ENCODE data around the gene HSD17B3. TPM values are rescaled to one million over a fixed set of nuclear protein-coding genes. Genes with fewer than 3 reads are reported as not detected.

Gene HSD17B3
- total and polyA plus RNA-seq, 2 donors (not counting 3 experiments of a cell fraction or from before 2014, with no cell fraction given) = 0.46 TPM; not detected in 1

- TF ChIP-seq POLR2A (IDR thresholded peaks at IDR 0.05; ENCODE audit: low read depth, low read length) = no peak
- TF ChIP-seq FOS (IDR thresholded peaks at IDR 0.05; ENCODE audit: borderline replicate concordance, insufficient read depth, low read length) = no peak
- no peak for TF ChIP-seq MYC (IDR thresholded peaks at IDR 0.05; ENCODE audit: low read depth, low read length)
- TF ChIP-seq JUN (IDR thresholded peaks at IDR 0.05; ENCODE audit: borderline replicate concordance, insufficient read depth, insufficient read length, low read depth) = no peak
- no peak for TF ChIP-seq GATA2 (IDR thresholded peaks at IDR 0.05; ENCODE audit: insufficient read depth, insufficient read length, low read depth, low read length)
- no peak for TF ChIP-seq EZH2 (IDR thresholded peaks at IDR 0.05; ENCODE audit: borderline replicate concordance, low read depth, low read length, severe bottlenecking)
- no peak for TF ChIP-seq CTCF (IDR thresholded peaks at IDR 0.05; ENCODE audit: extremely low read depth in 1 of 2, insufficient read depth in 1 of 2, low read depth in 1 of 2, low read length in 2 of 2)
- no peak for TF ChIP-seq POLR2AphosphoS5 (IDR thresholded peaks at IDR 0.05; ENCODE audit: insufficient read depth, low read depth, low read length)
- TF ChIP-seq MAX (IDR thresholded peaks at IDR 0.05; ENCODE audit: insufficient read depth, insufficient read length) = no peak
- dilution Hi-C loops (cut with MboI; ENCODE audit: extremely low pct_ligation_motif_present, low sequenced_read_pairs) = no loop called here
- H3K9me3 ChIP-seq (replicated peaks; ENCODE audit: control insufficient read depth, insufficient read depth, low read length) = no peaks in the 10 kb centered on the region
- H2AFZ ChIP-seq (ENCODE audit: low read depth, low read length) = no peak overlapping the region
- peaks cover 7% of the 10 kb centered on the region for H3K4me1 ChIP-seq (ENCODE audit: control insufficient read depth, extremely low read depth, insufficient read depth, low read length)
- DNase-seq (ENCODE audit: low read depth, low spot score) (no peak), FAIRE-seq (no peak)
- H3K4me3 ChIP-seq (replicated peaks in 1 of 3; ENCODE audit: insufficient read depth in 1 of 3, low read depth in 1 of 3, low read length in 3 of 3) = no peak overlapping the region
- POLR2A ChIA-PET = interaction anchor here (0.6 to 1.0 kb wide), 2 partner anchors 490 to 994 kb away, joined by 3 read pairs; no protein-coding TSS in a partner anchor
- no peak overlapping the region for H3K27ac ChIP-seq (ENCODE audit: insufficient read depth, low read depth, low read length)
- no peak overlapping the region for H3K9ac ChIP-seq (replicated peaks; ENCODE audit: extremely low read depth, insufficient read depth, low read length)
- no TSS peak for BruUV-seq (replicated peaks)
- peaks cover 13 to 18% of the 10 kb centered on the region in 2 experiments for H3K27me3 ChIP-seq (ENCODE audit: control insufficient read depth in 2 of 2, insufficient read depth in 2 of 2, low read length in 2 of 2)
- CTCF ChIA-PET = interaction anchor here (0.6 to 3.4 kb wide), 35 partner anchors 8 to 1549 kb away, joined by 3 to 26 read pairs (median 4); no protein-coding TSS in a partner anchor
- no peaks in the 10 kb centered on the region for H3K9me1 ChIP-seq (replicated peaks; ENCODE audit: control insufficient read depth, extremely low read depth, insufficient read depth, low read length)
- no peaks in the 10 kb centered on the region for H3K36me3 ChIP-seq (ENCODE audit: control insufficient read depth in 2 of 2, extremely low read depth in 1 of 2, insufficient read depth in 2 of 2, low read length in 2 of 2)
- H3K4me2 ChIP-seq (ENCODE audit: insufficient read depth, low read length) = no peak overlapping the region
- H4K20me1 ChIP-seq (replicated peaks; ENCODE audit: control insufficient read depth, extremely low read depth, insufficient read depth, low read length) = no peaks in the 10 kb centered on the region
- intact Hi-C loops (cut with micrococcal nuclease) = loop anchor here (5.0 to 10.0 kb wide), 3 partner anchors 190 to 1085 kb away; no protein-coding TSS in a partner anchor
- no peaks in the 10 kb centered on the region for H3K79me2 ChIP-seq (ENCODE audit: control insufficient read depth, insufficient read depth, low read length)
Observed at GRCh38 chr9:96217294-96217707, 84.7 kb downstream of the HSD17B3 start.

Measured in endothelial cell of umbilical vein (primary cell).